Activated CD8-positive, alpha-beta memory T cell treated with anti-CD3 and anti-CD28 coated beads, Interleukin-2, amount 50 U/mL, for 24 hours (primary cell): ENCODE data around the gene TBC1D21.

Experiments used
- DNase-seq: peaks from one replicate; pipeline ENCODE4 v3.0.0-alpha.2; 2020; ENCODE audit errors: extremely low read depth

The TBC1D21 gene

GRCh38 chr15:73889053-73889761 is 15.8 kb downstream of the TBC1D21 start:
- no peak for DNase-seq

- no peak for DNase-seq
Measured at GRCh38 chr15:73889762-73890124, 16.4 kb downstream of the TBC1D21 start.

DNA sequence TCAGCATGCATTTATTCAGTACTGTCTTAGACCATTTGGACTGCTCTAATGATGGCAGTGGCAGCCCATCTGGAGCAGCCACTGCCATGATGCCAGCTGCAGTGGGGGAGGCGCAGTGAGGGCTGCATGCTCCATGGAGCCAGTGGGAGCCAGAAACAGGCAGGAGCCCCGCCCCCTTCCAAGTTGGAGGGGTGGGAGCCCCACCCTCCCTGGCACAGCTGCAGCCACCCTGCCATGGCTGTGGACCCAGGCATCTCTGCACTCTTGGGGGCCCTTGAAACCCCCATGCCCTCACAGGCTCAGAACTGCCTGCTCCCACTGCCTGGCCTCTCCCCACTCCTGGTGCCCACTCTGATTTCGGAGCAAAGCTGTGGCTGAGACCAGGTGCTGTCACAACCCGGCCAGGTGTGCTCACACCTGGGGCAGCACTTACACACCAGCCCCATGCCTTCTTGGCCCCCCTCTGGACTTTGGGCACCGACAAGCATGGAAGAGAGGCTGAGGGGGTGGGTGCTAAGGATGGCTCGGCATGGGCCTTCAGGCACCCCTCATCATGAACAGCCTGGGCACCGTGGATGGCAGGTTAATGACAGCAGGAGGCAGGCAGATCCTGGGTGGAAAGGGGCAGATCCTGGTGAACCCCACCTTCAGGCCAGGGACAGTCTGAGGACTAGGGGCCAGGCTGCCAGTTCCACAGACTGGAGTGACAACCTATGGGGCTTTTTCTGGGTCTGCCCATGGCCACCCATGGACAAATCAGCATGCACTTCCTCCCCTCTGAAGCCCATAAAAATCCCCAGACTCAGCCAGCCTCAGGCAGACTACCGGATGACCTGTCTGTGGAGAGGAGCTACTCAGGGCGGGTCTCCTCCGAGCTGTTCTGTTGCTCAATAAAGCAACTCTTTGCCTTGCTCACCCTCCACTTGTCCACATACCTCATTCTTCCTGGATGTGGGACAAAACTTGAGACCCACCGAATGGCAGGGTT is 18.3 kb downstream of the TBC1D21 start:
- no peak for DNase-seq

DNA sequence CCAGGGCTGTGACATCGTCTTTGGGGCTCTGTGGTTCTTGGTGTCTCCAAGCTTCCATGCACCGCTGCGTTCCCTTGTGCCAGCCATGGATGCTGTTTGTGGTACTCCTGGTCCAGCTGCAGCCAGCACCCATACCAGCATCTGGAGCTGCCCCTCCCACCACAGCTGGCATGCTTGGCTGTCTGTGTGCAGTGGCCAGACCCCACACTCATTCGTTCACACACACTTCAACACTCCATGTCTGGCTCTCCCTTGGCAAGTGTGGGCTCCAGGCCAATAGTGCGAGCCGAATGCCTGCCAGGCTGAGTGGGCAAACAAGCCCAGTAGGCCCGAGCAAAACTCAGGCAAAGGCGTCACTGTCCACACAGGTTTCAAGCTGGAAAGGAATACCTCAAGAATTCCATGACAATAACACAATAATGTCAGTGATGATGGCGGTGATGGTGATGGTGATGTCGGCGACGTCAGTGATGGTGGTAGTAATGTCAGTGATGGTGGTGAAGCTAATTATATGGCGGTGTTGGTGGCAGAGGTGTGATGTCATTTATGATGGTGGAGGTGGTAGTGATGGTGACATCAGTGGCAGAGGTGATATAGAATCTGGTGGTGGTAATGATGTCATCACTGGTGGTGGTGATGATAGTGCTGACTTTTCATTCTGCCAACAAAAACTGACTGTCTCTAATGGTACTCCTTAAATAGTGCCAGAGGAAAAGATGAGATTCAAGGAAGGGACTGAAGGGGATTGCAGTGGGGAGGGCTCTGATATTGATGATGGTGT is 19.3 kb downstream of the TBC1D21 start:
- no peak for DNase-seq

- no peak for DNase-seq
Measured at GRCh38 chr15:73894133-73894814, 20.9 kb downstream of the TBC1D21 start.

DNA sequence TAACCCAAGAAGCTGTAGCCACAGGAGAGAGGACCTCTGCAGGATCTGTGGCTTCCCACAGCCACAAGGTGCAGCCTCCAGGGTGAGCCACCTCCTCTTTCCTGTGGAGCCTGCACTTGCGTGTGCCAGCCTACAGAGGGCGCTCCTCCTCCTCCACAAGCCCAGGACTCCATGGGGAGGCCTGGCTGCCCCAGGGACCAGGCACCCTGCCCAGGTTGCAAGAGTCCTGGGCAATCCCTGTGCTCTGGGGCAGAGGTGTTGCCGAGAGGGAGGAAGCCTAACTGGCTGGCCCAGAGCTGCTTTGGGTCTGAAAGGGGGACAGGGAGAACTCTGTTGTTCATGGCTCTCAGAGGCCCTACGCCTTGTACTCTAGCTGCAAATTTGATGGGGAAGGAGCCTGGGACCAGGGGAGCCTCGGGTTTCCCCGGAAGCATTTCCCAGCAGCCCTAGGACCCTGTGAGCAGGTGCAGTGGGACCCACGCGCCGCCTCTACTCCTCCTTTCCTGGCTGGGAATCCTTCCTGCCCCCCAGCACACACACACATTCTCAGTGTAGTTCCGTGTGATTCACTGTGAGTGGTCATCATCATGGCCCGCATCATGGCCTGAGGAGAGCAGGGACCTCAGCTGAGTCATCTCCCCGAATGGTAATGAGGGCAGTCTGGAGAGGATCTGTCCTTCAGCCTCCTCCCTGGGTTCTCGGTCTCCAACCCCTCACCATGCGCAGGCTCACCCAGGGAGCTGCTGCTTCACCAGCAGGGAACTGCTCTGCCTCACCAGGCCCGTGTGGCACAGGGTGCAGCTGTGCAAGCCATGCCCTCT is 24.3 kb downstream of the TBC1D21 start:
- no peak for DNase-seq

DNA sequence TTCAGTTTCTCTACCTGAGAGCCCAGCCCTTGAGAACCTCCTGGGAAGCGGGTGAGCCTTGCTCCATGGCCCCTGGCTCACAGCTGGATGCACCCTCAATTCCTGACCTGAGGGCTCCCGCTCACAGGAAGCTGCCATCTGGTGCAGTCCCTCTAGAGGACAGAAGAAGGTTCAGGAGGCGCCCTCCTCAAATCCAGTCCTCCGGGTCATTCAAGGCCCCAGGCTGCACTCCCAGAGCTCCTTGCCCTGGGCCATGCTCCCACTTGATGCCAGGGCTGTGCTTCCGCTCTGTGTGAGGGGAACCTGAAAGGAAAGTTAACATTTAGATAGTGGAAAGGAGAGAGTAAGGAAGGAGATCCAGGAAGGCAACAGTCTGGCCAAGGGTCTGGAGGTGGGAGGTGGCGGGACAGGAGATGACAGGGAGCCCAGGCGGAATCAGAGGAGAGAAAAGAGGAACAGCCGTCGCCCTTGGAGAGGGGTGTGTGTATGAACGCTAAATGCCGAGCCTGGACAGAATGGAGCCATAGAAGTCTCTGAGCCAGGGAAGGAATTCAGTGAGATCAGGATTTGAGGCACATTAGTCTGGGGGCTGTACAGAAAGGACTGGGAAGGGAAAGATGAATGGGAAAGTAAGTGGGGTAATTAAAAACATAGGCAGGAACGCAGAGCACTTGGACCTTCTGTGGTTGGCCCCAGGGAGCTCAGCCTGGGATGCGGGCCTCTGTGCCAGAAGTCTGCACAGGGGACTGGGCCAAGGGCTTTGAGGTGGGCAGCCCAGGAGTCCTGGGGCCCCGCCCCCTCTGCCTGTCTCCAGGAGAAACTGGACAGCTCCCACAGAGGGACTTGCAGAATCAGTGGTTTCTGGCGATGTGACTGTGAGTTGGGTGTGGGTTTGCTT is 26.1 kb downstream of the TBC1D21 start:
- DNase-seq = no peak

GRCh38 chr15:73900095-73900712 is 26.8 kb downstream of the TBC1D21 start:
- DNase-seq = no peak

DNA sequence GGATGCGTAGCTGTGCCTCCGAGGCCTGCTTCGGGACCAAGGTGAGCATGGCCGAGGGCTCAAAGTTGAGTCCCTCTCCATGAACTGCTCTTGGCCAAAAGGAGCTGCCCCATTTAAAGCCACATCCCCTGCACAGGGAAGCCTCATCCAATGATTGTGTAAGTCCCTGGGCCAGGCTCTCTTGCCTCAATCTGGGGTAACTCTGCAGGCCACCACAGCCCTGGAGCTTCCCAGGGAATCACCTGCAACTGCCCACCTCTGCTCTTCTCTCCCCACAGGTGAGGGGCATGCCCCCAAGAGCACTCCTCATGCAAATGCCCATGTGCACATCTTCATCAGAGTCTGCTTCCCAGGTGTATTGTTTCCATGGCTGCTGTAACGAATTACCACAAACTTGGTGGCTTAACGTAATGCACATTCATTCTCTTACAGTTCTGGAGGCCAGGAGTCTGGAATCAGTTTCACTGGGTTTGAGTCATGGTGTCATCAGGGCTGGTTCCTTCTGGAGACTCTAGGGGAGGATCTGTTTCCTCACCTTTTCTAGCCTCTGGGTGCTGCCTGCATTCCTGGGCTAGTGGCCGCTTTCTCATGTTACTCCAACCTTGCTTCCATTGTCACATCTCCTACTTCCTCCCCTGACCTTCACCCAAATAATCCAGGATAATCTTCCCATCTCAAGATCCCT is 27.9 kb downstream of the TBC1D21 start:
- no peak for DNase-seq

DNA sequence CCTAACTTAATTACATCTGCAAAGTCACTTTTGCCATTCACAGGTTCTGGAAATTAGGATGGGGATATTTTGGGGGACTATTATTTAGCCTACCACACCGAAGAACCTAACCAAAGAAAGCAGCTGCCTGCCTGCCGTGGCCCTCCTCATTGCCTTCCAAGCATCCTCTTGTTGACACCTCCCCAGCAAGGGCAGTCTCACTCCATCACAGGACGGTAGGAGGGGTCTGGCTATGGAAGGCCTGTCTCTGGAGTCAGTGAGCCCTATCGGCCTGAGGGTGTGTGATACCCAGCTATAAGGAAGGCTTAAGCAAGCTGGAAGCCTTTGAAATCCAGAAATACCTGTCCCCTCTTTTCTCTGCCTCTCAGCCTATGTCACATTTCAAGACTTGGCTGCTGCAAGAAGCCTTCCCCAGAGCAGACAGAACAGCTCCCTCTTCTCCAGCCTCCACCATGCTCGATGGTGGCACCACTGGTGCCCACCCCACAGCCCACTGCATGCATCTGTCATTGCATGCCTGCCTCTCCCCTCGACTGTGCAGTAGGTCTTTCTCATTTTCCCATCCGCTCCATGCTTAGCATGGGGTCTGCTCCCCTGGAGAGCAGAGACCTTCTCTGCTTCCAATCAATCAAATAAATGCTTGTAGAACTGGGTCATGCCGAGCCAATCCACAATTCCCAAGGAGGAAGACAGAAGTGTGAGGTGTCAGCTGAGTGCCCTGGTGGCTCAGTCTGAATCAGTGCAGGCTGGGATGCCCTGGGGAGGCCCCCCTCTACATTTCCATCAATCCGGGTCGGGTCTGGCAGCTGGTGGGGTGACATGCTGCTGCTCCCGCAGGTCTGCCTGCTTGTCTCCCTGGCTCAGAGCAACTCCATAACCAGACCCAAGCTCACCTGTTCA is 29.0 kb downstream of the TBC1D21 start:
- no peak for DNase-seq

DNA sequence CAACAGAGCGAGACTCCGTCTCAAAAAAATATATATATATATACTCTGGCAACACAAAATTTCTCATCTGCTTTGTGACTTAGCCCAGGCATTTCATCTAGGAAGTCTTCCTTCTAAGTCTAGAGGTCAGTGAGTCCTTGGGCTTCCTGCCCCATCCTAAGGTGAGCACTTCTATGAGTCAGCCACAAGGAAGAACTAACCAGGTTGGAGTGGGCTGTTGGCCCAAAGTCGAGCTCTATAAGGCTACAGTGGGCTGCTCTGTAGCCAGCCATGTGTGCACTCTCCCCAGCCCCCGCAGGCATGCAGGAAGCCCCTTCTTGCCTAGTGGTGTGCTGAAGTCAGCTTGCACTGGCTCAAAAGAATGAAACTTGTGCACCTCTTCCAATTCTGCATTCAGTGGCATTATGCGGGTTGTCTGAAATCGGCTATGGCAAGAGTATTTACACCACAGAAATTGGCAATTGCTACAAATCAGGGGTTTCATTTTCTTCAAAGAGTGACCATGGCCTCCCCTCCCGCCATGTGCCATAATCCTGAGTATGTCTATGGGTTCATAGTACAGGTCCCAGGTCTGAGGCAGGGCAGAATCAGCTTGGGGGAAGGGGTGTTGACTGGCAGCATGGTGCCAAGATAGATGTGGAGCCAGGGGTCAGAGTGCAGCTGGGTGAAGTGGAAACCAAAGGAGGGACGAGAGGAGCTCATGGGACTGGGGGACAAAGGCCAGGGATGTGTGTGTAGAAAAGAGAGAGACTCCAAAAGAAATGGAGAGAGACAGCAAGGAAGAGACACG is 30.9 kb downstream of the TBC1D21 start:
- no peak for DNase-seq

- no peak for DNase-seq
Measured at GRCh38 chr15:73905225-73905827, 32.0 kb downstream of the TBC1D21 start.

DNA sequence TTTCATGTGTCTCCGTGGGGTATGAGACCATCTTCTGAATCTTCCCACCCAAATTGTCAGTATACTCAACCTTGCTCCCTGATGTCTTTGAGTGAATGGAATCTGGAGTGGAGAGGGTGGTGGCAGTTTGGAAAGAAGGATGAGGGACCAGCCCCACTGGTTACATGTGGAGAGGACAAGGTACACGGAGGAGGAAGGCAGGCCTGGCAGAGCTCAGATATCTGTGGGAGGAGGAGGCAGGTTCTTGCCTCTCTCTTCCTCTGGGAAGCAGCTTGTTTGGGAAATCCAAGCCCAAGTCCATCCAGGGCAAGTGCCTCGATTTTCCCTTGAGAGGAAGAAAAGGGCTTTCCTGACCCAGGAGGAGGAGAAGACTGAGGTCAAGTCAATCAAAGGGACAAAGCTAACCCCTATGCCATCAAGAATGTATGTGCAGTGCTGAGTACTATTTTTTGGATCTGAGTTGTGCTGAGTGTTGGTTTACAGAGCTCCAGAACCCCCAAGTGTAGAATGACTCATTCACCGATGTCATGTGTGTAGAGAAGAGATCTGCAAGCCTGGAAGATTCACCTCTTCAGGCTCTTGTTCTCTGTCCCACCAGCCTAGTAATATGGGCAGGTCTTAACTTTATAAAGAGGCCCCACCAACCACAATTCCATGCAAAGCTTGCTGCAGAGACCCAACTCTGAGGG is 33.1 kb downstream of the TBC1D21 start:
- no peak for DNase-seq

- DNase-seq = no peak
Measured at GRCh38 chr15:73907035-73907408, 33.7 kb downstream of the TBC1D21 start.

- peak; percentile 49 for DNase-seq
Measured at GRCh38 chr15:73908030-73908821, 34.9 kb downstream of the TBC1D21 start.
